Kidney capillary endothelial cell (primary cell): Measurements from ENCODE around the gene DHX8.

ENCODE experiments used
- DNase-seq: peaks from one replicate; pipeline ENCODE4 v3.0.0-alpha.2; 2018; ENCODE audit warnings: low spot score

The DHX8 gene

DNA sequence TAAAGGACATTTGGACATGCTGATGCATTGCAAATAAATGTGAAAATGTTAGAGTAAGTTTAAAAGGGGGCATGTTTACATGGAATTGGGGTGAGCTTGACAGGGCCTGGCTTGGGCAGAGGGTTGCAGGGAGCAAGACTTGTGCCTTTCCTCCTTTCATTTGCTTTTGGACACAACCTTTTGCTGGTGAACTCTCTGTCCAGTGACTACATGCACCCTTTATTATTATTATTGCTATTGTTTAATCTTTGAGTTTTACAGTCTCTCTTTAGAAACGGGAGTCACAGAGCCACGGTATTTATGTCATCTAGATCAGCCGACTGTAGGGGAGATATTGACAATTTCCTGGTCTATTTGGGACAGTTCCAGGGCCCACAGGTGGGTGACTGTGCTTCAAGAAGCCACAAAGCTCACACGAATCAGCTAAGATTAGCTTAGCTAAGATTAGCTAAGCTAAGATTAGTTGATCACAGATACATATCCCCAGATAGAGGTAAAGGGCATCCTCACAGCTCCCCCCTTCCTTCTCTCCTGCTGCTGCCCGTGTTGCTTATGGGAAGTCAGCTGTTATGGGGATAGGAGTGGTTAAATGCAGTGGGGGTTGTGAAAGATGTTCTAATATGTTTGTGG is 91.2 kb downstream of the DHX8 start:
- DNase-seq = no peak
